HG03460 (cell line): Measurements from ENCODE around the gene APOBEC4.
A peak's percentile ranks its signal among the peaks of the same experiment; 100 is the strongest.
"Not testable (repeated sequence)": the region's sequence is repeated elsewhere in the genome, so short reads cannot be mapped to it uniquely, and the experiment has no call there.

ENCODE experiments used
- ATAC-seq: cut with Tn5 transposase; IDR thresholded peaks from one replicate; pipeline ENCODE4 v1.9.1; 2021; ENCODE audit not compliant: unreplicated experiment

APOBEC4 gene

GRCh38 chr1:183652547-183653461 lies at the start of gene APOBEC4:
Gene APOBEC4, minus strand, starts transcription at chr1:183653316. Its CDS starts 4,535 bp downstream, at chr1:183648781.
- ATAC-seq: no peak

DNA sequence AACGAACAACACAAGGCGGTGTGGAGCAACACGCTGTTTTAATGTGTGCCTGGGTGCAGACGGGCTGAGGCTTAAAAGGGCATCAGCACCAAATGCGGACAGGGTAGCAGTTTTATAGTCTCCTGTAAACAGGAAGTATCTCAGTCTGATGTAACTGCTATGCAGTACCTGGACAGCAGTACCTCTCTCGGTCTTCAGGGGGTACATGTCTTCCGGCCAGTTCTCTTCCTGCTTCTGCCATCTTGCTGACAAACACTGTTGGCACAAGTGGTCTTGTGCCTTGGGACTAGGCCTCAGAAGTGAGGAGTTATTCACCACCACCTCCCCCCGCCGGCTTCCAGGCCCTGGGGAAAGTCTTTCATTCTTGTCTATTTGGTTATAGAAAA lies 49.7 kb upstream of the APOBEC4 start:
- no peak for ATAC-seq

- no peak for ATAC-seq
Observed at GRCh38 chr1:183702087-183702812, 49.1 kb upstream of the APOBEC4 start.

- no peak for ATAC-seq
Observed at GRCh38 chr1:183699616-183700160, 46.6 kb upstream of the APOBEC4 start.

- ATAC-seq: no peak
Observed at GRCh38 chr1:183697814-183698590, 44.9 kb upstream of the APOBEC4 start.

- ATAC-seq: no peak
Observed at GRCh38 chr1:183696981-183697380, 43.9 kb upstream of the APOBEC4 start.

DNA sequence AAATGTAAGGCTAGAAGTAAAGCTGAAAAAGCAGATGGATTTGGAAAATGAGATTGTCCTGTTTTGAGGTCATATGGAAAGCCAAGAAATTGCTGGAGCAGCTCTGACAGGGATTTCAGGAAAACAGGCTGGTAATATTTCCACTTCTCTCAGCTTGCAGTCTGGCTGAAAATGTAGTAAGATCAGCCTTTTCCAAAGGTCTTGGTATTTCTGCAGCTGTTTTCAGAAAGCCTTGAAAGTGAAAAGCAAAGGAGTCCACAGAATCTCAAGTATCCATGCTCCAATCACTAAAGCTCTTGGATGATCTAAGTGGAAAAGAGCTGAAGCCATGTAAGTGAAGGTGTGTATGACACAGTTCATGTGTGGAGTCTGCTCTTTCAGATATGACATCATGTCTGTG lies 41.6 kb upstream of the APOBEC4 start:
- ATAC-seq: no peak

GRCh38 chr1:183694066-183694465 lies 41.0 kb upstream of the APOBEC4 start:
- no peak for ATAC-seq

- no peak for ATAC-seq
Observed at GRCh38 chr1:183693521-183693920, 40.4 kb upstream of the APOBEC4 start.

DNA sequence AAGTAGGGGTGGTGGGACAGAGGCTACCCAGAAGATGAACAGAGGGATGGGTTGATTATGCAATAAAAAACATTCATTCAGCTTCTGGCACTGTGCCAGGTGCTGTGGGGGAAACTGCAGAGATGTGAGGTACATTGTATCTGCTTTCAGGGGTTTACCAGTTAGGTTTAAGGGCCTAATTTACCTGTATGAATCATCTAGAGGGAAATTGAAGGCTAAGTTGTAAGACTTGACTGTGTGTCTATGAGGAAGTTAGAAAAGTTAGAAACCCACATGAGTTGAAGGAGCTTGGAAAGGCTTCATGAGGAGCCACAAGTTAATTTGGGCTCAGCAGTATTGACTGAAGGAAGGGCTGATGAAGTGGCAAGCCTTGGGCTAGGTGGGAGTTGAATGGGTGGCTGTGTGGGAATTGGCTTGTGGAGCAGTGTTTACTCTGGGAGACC lies 36.7 kb upstream of the APOBEC4 start:
- peak; percentile 80 for ATAC-seq

DNA sequence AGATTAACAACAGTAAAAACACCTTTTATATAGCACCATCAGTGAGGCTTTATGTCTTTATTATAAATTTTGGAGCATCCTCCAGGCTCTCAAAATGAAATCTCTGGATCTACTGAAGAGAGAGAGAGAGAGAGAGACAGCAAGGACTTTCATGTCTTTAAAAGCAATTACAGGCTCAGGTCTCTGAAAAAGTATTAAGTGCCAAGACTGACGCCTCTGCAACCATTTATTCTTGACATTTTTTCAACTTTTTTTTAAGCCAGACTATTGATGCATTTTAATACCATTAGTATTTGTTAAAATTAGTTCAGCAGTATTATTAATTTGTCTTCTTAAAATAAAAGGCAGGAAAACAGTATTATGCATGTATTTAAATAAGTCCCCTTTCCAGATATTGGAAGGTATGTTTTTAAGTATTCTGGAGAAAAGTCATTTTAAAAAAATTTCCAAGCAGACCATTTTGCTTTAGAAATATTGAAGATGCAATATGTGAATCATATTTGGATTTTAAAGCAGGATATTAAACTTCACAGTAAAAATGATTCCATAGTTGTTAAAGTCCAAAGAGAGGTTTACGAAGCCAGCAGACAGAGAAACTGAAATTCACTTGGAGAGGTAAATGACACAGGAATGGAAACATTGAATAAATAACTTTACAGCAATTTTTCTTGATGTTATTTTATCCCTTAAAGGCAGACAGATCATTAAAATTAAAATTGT lies 35.4 kb upstream of the APOBEC4 start:
- no peak for ATAC-seq

- ATAC-seq: no peak
Observed at GRCh38 chr1:183687546-183688304, 34.6 kb upstream of the APOBEC4 start.

GRCh38 chr1:183686229-183686628 lies 33.1 kb upstream of the APOBEC4 start:
- ATAC-seq: no peak

DNA sequence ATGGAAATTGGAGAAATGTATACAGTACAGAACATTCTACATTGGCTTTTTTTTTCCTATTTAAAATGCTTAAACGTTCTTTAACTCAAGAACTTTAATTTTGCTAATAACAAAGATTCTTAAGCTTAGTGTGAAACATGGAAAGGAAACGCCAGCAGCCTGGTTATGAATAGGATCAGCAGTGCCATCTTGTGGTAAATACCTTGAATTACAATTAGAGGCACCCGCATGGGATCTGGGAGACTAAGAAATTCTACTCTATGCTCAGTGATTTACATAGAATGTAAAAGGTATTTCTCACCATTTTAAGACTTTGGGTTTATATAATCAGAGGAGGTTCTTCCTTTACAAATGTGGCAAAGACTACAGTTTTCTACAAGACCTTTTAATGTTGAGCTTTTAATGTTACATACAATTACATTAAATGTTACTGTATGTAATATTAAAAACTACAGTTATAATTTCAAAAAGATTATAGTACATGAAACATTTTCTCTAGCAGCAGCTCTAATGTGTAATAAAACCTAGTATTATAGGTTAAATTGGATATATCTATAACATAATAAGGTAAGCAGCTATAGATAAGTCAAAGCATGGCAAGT lies 32.1 kb upstream of the APOBEC4 start:
- no peak for ATAC-seq

- ATAC-seq: not testable (repeated sequence)
Observed at GRCh38 chr1:183679363-183679762, 26.2 kb upstream of the APOBEC4 start.

- no peak for ATAC-seq
Observed at GRCh38 chr1:183678819-183679218, 25.7 kb upstream of the APOBEC4 start.

DNA sequence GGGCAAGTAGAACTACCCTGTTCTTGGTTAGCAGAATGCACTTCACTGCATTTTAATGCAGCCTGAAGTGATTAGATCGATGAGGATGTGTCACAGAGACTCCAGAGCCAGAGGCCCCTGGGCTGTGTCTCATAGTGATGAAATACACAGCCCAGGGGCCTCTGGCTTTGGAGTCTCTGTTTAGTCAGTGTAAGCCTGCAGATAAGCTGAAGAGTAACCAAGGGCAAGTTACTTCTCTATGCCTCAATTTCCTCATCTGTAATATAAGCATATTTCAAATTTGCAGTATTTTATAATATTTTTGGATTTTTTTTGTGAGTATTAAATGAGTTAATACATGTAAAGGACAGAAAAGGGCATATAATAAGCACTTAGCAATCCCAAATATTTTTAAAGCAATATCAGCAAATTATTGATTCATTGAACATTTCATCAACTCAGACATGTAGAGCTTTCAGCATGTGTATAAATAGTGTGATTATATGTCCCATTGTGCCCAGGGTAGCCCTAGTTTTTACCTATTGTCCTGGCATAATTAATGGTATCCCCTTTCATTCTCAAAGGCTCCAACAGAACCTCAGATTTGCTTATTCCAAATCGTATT lies 23.6 kb upstream of the APOBEC4 start:
- no peak for ATAC-seq

DNA sequence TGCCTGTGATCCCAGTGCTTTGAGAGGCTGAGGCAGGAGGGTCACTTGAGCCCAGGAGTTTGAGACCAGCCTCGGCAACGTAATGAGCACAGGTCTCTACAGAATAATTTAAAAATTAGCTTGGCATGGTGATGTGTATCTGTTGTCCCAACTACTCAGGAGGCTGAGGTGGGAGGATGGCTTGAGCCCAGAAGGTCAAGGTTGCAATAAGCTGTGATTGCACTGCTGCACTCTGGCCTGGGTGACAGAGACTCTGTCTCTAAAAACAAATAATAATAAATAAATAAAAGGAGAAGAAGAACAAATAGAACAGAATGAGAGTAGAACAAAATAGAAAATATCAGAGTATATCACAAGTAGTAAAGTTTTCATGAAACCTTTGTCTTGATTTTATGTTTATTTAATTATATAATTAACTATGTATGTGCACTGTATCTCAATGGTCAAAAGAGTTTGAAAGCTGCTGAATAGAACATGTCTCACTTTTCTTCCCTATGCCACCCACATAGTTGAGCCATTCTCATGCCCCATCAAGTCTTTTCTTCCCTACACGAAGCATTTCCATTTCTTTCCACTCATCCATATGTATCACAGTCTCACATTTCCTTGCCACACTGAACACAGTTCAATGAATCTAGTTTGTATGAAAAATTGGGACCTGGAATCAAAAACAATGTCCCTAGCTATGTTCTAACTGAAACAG lies 22.9 kb upstream of the APOBEC4 start:
- no peak for ATAC-seq
